HAP-1 (cell line): Measurements from ENCODE around the gene HOXD3.
A peak's percentile ranks its signal among the peaks of the same experiment; 100 is the strongest.

Source experiments
- DNase-seq, 2 experiments: peaks; one replicate each; pipeline ENCODE4 v3.0.0-alpha.2; 2016 to 2020; ENCODE audit warnings: low spot score in 2 of 2
- H3K27me3 ChIP-seq: fragments of 250-450 bp; sonication (Bioruptor Pico); 2 replicates; pipeline ENCODE4 v1.5.1; 2020; ENCODE audit warnings: low read depth, mild to moderate bottlenecking, moderate library complexity
- H3K36me3 ChIP-seq: fragments of 250-450 bp; sonication (Bioruptor Pico); replicated peaks from 2 replicates; pipeline ENCODE4 v1.5.1; 2020; ENCODE audit warnings: mild to moderate bottlenecking
- H3K4me1 ChIP-seq: fragments of 250-450 bp; sonication (Bioruptor Pico); 2 replicates; pipeline ENCODE4 v1.5.1; 2020; ENCODE audit warnings: mild to moderate bottlenecking
- H3K4me3 ChIP-seq: fragments of 250-450 bp; sonication (Bioruptor Pico); 2 replicates; pipeline ENCODE4 v1.5.1; 2020; ENCODE audit warnings: mild to moderate bottlenecking, moderate library complexity
- H3K9me3 ChIP-seq: fragments of 250-450 bp; sonication (Bioruptor Pico); 2 replicates; pipeline ENCODE4 v1.5.1; 2020; ENCODE audit warnings: mild to moderate bottlenecking, moderate library complexity
- in situ Hi-C: fragments of 300-500 bp; cut with MboI; formaldehyde crosslinking; loops from 3 replicates; pipeline ENCODE4 v1.14.3; 2020; ENCODE audit warnings: low sequenced_read_pairs, inconsistent platforms, mixed read lengths

The HOXD3 gene

DNA sequence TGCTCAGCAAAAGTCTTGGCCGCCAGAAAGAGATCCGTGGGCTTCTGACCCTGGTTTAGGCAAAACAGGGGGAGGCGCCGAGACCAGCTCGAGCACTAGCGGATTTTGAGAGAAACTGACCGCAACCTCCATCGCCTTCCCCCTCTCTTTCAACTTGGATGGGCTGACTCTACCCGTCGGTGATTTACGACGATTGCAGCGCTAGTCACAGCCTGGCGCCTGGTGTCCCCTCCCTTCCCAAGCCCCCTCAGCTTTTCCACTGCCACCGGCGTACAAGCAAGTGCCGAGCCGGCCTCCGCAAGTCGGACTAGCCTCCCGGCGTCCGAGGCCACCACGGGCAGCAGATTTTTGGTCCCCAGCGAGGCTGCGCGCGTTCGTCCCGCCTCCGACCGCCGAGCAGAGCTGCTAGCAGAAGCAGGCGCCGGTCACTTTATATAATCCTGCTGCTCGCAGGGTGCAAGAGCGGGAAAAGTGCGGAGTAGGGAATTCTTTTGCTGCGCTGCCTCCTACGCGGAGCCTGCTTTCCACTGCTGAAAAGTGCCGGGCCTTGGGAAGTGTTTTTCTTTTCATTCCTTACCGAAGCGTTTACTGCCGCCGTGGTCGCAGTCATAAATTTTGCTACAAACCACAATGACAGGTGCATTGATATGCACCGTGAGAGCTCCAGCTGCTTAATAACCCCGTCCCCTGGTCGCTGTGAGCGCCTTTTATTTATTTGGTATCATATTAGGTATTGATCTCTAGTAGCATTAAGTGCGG lies 7.7 kb downstream of the HOXD3 start:
- DNase-seq = peak; percentile 74 to 82
- no peaks in the 10 kb centered on the region for H3K36me3 ChIP-seq
- H3K4me3 ChIP-seq = peak overlapping the region; percentile 25
- no peaks in the 10 kb centered on the region for H3K27me3 ChIP-seq
- H3K4me1 ChIP-seq = peaks cover 13% of the 10 kb centered on the region
- in situ Hi-C loops = no loop called here
- H3K9me3 ChIP-seq = no peaks in the 10 kb centered on the region; the same call in 1 of the 2 replicates

DNA sequence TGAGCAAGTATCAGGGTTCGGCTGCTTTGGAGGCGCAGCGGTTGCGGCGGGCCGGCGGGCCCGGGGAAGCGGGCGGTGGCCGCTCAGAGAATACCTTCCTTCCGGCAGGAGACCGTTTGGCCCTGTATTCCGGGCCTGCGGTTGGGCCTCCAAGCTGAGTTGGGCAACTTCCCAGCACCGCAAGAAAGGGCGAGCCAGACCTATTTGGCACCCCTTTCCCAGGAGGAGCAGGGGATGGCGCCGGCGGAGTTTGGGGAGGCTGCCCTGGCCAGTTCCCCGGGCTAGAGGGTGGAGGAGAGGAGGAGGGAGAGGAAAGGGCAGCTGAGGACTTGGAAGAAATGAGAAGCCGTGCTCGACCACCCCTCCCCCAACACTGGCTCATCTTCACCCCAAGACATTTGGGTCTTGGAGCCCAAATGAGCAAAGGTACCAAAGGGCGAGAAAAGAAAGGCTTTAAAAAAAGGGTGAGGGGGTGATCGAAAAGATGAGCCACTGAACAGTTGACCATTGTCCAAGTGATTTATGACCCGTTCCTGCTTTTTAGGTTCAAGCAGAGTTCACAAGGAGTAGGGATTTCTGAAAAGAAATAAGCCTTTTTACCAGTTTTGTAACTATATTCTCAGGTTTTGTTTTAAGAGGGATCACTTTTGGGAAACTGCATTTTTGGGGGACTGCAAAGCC lies 8.4 kb downstream of the HOXD3 start:
- Histone ChIP-seq H3K9me3 (no peaks in the 10 kb centered on the region; the same call in 1 of the 2 replicates), H3K4me3 (peak overlapping the region; percentile 25), H3K27me3 (no peaks in the 10 kb centered on the region), H3K4me1 (peaks cover 13% of the 10 kb centered on the region), H3K36me3 (no peaks in the 10 kb centered on the region)
- no peak for DNase-seq
- in situ Hi-C loops = no loop called here

DNA sequence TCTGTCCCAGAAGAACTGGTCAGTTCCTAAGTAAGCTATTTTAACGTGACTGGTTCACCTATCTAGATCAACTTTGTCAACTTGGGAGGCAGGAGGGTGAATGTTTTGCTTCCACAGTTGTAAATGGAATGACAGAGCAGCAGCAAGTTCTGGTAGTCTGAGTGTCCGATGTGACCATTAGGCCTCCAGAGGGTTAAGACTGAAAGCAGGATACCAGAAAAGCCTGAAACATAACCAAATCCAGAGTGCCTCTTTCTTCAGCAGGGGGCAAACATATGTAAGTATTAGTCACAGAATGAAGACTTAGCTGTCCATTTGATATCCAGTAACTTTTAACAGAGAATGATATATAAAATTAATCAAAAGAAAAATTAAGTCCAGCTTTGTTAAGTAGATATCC lies 9.2 kb downstream of the HOXD3 start:
- Histone ChIP-seq H3K27me3 (no peaks in the 10 kb centered on the region), H3K4me1 (peaks cover 13% of the 10 kb centered on the region), H3K4me3 (no peak overlapping the region), H3K36me3 (no peaks in the 10 kb centered on the region), H3K9me3 (no peaks in the 10 kb centered on the region)
- in situ Hi-C loops = no loop called here
- DNase-seq = no peak

DNA sequence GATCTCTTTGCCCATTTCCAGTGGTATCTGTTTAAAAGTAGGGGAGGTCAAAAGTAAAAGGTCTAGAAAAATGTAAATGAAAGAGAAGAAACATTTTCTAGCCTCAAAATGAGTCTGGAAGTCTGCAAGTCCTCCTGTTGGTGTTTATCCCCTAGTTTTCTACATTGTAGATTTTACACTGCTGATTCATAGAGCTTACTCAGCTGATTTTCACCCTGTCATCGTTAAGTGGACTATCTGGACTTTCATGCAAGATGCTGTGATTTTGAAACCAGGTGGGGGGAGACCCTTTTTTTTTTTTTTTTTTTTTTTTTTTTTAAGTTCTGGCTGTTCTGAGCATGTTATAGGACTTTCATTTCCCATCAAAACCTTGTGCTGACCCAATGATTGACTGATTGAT lies 10.3 kb downstream of the HOXD3 start:
- peaks cover 13% of the 10 kb centered on the region for H3K4me1 ChIP-seq
- no peaks in the 10 kb centered on the region for H3K9me3 ChIP-seq
- in situ Hi-C loops = no loop called here
- DNase-seq = no peak
- no peaks in the 10 kb centered on the region for H3K27me3 ChIP-seq
- no peaks in the 10 kb centered on the region for H3K36me3 ChIP-seq
- no peak overlapping the region for H3K4me3 ChIP-seq

DNA sequence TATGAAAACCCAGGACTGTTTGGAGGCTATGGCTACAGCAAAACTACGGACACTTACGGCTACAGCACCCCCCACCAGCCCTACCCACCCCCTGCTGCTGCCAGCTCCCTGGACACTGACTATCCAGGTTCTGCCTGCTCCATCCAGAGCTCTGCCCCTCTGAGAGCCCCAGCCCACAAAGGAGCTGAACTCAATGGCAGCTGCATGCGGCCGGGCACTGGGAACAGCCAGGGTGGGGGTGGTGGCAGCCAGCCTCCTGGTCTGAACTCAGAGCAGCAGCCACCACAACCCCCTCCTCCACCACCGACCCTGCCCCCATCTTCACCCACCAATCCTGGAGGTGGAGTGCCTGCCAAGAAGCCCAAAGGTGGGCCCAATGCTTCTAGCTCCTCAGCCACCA lies 12.1 kb downstream of the HOXD3 start:
- Histone ChIP-seq H3K36me3 (no peaks in the 10 kb centered on the region), H3K4me1 (peaks cover 13% of the 10 kb centered on the region), H3K27me3 (no peaks in the 10 kb centered on the region), H3K4me3 (no peak overlapping the region), H3K9me3 (no peaks in the 10 kb centered on the region)
- DNase-seq = no peak
- in situ Hi-C loops = no loop called here

DNA sequence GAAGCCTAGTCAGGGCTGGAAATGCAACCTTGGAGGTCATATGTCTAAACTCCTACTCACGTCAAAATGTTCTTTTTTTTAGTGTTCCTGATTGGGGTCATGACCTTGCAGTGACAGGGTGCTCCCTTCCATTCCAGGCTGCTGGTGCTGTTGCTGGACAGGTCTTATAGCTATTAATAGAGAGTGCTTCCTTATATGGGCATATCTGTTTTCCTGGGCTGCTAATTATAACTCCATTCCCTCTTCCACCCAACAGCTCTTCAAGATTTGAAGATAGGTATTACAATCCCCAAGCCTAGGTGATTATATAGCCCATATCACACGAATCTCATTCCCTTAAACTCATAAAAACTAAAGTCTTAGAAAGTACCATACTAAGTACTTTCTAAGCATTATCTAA lies 12.6 kb downstream of the HOXD3 start:
- H3K4me1 ChIP-seq = peaks cover 9% of the 10 kb centered on the region
- no peak overlapping the region for H3K4me3 ChIP-seq
- H3K27me3 ChIP-seq = no peaks in the 10 kb centered on the region
- H3K36me3 ChIP-seq = no peaks in the 10 kb centered on the region
- no peaks in the 10 kb centered on the region for H3K9me3 ChIP-seq
- in situ Hi-C loops = no loop called here
- no peak for DNase-seq

DNA sequence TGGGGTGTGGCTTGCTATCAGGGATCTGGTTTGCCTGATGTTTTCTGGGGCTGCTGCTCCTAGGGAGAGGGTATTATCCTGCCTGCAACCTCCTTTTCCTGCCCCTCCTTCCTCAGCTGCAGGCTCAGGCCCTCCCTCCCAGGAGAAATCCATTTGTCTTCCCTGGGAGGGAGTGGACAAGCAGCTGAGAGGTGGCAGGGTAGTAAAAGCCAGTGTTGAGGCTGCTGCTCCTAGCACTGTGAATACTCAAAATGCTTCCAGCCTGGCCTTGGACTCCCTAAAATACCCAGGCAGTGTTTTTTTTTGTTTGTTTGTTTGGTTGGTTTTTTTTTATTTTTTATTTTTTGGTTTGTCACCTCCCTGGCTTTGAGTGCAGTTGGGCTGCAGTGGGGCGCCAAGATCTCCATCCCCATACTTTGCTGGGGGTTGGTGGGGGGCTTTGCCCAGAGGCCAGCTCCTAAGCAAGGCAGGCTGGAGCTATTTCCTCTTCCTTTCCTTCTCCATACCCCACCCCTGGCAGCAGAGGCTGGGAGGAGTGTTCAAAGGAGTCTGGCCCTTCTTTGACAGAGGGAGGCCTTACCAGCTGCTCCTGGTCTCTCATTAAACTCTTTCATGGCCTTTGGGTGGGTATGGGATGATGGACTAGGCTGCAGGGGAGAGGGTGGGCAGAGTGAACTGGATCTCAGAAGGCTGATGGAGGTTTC lies 13.6 kb downstream of the HOXD3 start:
- Histone ChIP-seq H3K4me3 (no peak overlapping the region), H3K9me3 (no peaks in the 10 kb centered on the region), H3K27me3 (no peaks in the 10 kb centered on the region), H3K36me3 (no peaks in the 10 kb centered on the region), H3K4me1 (no peaks in the 10 kb centered on the region; the same call in 1 of the 2 replicates)
- in situ Hi-C loops = no loop called here
- DNase-seq = no peak

DNA sequence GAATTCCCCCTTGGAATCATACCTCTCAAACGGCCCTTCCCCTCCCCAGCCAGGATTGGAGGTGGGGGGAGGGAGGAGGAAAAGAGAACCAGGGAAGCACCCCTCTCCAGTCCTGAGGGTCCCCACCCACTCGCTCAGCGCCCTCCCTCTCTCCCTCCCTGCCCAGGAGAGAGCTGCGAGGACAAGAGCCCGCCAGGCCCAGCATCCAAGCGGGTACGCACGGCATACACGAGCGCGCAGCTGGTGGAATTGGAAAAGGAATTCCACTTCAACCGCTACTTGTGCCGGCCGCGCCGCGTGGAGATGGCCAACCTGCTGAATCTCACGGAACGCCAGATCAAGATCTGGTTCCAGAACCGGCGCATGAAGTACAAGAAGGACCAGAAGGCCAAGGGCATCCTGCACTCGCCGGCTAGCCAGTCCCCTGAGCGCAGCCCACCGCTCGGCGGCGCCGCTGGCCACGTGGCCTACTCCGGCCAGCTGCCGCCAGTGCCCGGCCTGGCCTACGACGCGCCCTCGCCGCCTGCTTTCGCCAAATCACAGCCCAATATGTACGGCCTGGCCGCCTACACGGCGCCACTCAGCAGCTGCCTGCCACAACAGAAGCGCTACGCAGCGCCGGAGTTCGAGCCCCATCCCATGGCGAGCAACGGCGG lies 14.4 kb downstream of the HOXD3 start:
- 0 out of 2 replicates have a peak, but pooled peaks cover 2% of the 10 kb centered on the region for H3K4me1 ChIP-seq
- no peaks in the 10 kb centered on the region for H3K27me3 ChIP-seq
- in situ Hi-C loops = no loop called here
- no peak for DNase-seq
- no peaks in the 10 kb centered on the region for H3K36me3 ChIP-seq
- no peak overlapping the region for H3K4me3 ChIP-seq
- no peaks in the 10 kb centered on the region for H3K9me3 ChIP-seq

DNA sequence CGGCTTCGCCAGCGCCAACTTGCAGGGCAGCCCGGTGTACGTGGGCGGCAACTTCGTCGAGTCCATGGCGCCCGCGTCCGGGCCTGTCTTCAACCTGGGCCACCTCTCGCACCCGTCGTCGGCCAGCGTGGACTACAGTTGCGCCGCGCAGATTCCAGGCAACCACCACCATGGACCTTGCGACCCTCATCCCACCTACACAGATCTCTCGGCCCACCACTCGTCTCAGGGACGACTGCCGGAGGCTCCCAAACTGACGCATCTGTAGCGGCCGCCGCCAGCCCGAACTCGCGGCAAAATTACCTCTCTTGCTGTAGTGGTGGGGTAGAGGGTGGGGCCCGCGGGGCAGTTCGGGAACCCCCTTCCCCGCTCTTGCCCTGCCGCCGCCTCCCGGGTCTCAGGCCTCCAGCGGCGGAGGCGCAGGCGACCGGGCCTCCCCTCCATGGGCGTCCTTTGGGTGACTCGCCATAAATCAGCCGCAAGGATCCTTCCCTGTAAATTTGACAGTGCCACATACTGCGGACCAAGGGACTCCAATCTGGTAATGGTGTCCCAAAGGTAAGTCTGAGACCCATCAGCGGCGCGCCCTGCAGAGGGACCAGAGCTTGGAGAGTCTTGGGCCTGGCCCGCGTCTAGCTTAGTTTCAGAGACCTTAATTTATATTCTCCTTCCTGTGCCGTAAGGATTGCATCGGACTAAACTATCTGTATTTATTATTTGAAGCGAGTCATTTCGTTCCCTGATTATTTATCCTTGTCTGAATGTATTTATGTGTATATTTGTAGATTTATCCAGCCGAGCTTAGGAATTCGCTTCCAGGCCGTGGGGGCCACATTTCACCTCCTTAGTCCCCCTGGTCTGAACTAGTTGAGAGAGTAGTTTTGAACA lies 15.1 kb downstream of the HOXD3 start:
- no peaks in the 10 kb centered on the region for H3K36me3 ChIP-seq
- no peaks in the 10 kb centered on the region for H3K9me3 ChIP-seq
- H3K4me3 ChIP-seq = no peak overlapping the region
- H3K27me3 ChIP-seq = no peaks in the 10 kb centered on the region
- 0 out of 2 replicates have a peak, but pooled peaks cover 2% of the 10 kb centered on the region for H3K4me1 ChIP-seq
- in situ Hi-C loops = no loop called here
- DNase-seq = no peak

DNA sequence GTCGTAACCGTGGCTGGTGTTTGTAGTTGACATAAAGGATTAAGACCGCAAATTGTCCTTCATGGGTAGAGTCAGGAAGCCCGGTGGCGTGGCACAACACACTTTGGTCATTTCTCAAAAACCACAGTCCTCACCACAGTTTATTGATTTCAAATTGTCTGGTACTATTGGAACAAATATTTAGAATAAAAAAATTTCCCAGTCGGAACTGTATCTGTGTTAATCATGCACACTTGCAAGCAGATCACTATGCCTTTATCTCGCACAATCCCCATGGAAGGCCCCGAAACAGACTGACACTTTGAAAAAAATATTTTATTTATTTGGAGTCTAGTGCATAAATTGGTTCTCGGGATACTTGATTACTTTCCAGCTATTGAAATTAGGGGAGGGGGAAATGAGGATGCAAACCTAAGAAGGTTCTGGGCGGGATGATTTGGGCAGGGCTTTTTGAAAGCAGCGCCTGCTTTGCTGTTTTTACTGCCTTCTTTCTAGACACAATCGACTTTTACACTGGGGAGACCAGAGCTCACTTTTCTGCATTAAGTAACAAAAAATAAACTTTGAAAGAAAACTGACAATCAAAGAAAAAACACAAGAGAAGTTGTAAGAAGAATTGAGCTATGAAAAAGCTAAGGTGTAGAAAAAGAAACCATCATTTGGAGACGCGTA lies 15.9 kb downstream of the HOXD3 start:
- in situ Hi-C loops = no loop called here
- H3K36me3 ChIP-seq = no peaks in the 10 kb centered on the region
- H3K4me3 ChIP-seq = no peak overlapping the region
- H3K9me3 ChIP-seq = no peaks in the 10 kb centered on the region
- peaks cover 6% of the 10 kb centered on the region for H3K4me1 ChIP-seq
- H3K27me3 ChIP-seq = no peaks in the 10 kb centered on the region
- no peak for DNase-seq

DNA sequence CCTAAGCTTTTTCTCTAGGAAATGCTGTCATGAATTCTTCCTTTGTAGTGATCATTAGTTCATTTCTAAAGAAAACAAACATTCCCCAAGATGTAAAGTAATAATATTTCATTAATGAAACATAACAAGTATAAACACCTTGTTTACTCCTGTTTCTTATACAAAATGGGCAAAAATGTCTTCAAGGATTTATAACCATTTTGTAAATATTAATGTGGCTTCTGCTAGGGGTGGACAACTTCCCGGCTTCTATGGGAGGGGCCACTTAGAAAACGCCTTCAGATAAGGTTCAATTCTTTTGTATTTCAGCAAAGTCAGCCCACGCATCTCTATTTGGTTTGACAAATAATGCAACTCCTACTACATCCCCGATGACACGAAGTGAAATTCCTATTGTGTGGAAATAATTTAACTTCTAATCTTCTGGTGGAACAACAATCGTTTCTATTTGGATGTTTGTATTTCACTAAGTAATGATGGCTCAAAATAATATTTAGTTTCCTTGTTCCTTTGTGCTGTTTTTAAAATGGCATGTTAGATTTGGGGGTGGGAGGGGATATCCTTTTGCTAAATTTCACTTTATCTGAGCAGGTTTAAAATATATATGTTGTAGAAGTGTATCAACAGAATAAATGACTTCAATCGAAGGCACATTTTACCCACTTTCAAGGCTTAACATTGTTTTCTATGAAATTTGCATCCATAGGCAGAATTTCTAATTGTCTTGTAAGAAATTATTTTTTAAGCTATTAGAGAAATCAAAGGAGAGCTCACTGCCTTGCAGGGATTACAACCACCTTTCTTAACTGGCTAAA lies 16.7 kb downstream of the HOXD3 start:
- in situ Hi-C loops = no loop called here
- DNase-seq = no peak
- peaks cover 1% of the 10 kb centered on the region; the same call in 1 of the 2 replicates for H3K27me3 ChIP-seq

DNA sequence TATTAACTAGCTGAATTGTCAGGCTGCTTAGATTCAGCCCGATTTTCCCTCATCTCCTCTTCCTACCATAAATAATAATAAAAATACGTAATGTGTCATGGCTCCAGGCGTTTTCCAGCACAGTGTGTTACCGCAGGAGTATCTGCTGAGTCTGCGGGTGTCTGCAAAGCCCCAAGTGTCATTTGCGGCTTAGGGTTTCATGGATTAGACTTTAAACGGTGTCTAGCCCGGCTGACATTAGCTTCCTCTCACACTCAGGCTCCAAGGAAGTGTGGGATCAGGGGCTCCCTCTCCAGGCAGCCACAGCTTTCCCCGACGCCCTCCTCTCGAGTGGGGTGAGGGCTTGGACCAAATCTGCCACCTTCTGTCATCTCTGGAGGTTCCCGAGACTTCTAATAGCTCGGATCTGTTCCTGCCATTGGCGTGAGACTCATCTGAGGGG lies 17.3 kb downstream of the HOXD3 start:
- in situ Hi-C loops = no loop called here
- no peaks in the 10 kb centered on the region for H3K36me3 ChIP-seq
- peaks cover 6% of the 10 kb centered on the region; the same call in 1 of the 2 replicates for H3K27me3 ChIP-seq
- peaks cover 13% of the 10 kb centered on the region for H3K4me1 ChIP-seq
- no peak for DNase-seq
- H3K4me3 ChIP-seq = no peak overlapping the region
- H3K9me3 ChIP-seq = no peaks in the 10 kb centered on the region

More for the DNA sequence above, 16.7 kb downstream of the HOXD3 start:
- Histone ChIP-seq H3K4me3 (no peak overlapping the region), H3K9me3 (no peaks in the 10 kb centered on the region), H3K36me3 (no peaks in the 10 kb centered on the region), H3K4me1 (peaks cover 11% of the 10 kb centered on the region)
